ENCODE measurements around the gene CLOCK. TPM values are rescaled to one million over a fixed set of nuclear protein-coding genes. Genes with fewer than 3 reads are reported as not detected.

The CLOCK gene
- total and polyA plus RNA-seq, 5 donors from 2014 or later: 4.6 to 16.6 (median 7.9) TPM

DNA sequence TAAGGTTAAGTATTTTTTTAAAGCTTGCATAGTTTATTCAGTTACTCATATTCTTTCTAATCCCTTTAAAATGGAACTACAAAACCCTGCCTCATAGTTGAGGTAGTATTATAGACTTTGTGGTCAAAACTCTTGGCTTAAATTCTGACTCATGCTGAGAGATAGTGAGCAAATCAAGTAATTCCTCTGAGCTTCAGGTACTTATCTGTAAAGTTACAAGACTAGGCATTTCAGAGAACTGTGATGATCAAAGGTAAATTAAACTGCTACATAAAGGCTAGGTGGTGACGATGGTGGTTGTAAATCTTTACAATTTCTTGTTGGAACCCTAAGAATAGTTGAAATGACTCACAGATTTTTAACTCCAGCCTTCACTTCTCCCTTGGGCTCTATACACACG is 3.2 kb upstream of the CLOCK start:
- H3K9me3 ChIP-seq (ENCODE audit: control insufficient read depth in 2 of 2, low read length in 2 of 2): no peaks in the 10 kb centered on the region
- peaks cover 3% of the 10 kb centered on the region for H3K27me3 ChIP-seq (ENCODE audit: control insufficient read depth, insufficient read depth, low read length)
- peaks cover 14 to 23% (median 21%) of the 10 kb centered on the region in 4 donors for H3K4me1 Mint-ChIP-seq
- peak overlapping the region in 2 of 4 donors; percentile 13 to 98 for H3K4me3 Mint-ChIP-seq
- no peaks in the 10 kb centered on the region for H3K9me3 Mint-ChIP-seq
- no peaks in the 10 kb centered on the region for H3K36me3 Mint-ChIP-seq
- peak in 1 of 3 donors; percentile 49 for DNase-seq
- no peak for ATAC-seq (ENCODE audit: low read depth in 2 of 2)
- H3K27ac Mint-ChIP-seq: no peak overlapping the region
- H3K36me3 ChIP-seq (ENCODE audit: control insufficient read depth, insufficient read depth, low read length): no peaks in the 10 kb centered on the region
- H3K27me3 Mint-ChIP-seq: peaks cover 33% of the 10 kb centered on the region
- H3K27ac ChIP-seq (ENCODE audit: insufficient read depth, low read length, poor library complexity, severe bottlenecking): no peak overlapping the region
- H3K4me1 ChIP-seq (ENCODE audit: control insufficient read depth, insufficient read depth, low read length, poor library complexity, severe bottlenecking): peaks cover 14% of the 10 kb centered on the region
- no peak overlapping the region for H3K4me3 ChIP-seq (ENCODE audit: low read depth, low read length)

- H3K36me3 Mint-ChIP-seq: no peaks in the 10 kb centered on the region
- Histone ChIP-seq H3K27me3 (ENCODE audit: control insufficient read depth, insufficient read depth, low read length) (peaks cover 3% of the 10 kb centered on the region), H3K4me3 (ENCODE audit: low read depth, low read length) (peak overlapping the region; percentile 82), H3K36me3 (ENCODE audit: control insufficient read depth, insufficient read depth, low read length) (no peaks in the 10 kb centered on the region), H3K4me1 (ENCODE audit: control insufficient read depth, insufficient read depth, low read length, poor library complexity, severe bottlenecking) (peaks cover 24% of the 10 kb centered on the region), H3K9me3 (ENCODE audit: control insufficient read depth in 2 of 2, low read length in 2 of 2) (no peaks in the 10 kb centered on the region), H3K27ac (ENCODE audit: insufficient read depth, low read length, poor library complexity, severe bottlenecking) (no peak overlapping the region)
- no peak for DNase-seq
- peak overlapping the region in 2 of 3 donors; percentile 90 to 93 for H3K27ac Mint-ChIP-seq
- H3K9me3 Mint-ChIP-seq: no peaks in the 10 kb centered on the region
- peaks cover 24% of the 10 kb centered on the region for H3K27me3 Mint-ChIP-seq
- peaks cover 31 to 42% (median 39%) of the 10 kb centered on the region in 4 donors for H3K4me1 Mint-ChIP-seq
- ATAC-seq (ENCODE audit: low read depth in 2 of 2): no peak
- peak overlapping the region; percentile 91 to 98 (median 95) for H3K4me3 Mint-ChIP-seq
Measured at GRCh38 chr4:55547918-55548317, 1.2 kb upstream of the CLOCK start.

DNA sequence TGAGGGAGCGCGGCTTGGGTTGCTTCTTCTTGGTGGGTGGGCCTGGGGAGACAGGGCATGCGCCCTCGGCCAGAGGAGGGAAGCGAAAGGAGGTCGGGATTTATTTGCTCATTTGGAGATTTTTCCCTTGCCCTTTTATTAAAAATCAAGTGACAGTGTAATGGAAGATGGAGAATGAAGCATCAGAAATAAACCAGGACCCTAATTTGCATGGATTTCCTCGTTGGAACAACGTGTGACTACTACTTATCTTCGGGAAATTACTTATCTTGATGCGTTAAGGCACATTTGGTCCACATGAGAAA is 709 bp upstream of the CLOCK start:
- DNase-seq: no peak
- Mint-ChIP-seq H3K36me3 (no peaks in the 10 kb centered on the region), H3K27ac (peak overlapping the region; percentile 48 to 93 (median 90)), H3K27me3 (peaks cover 24% of the 10 kb centered on the region), H3K4me1 (peaks cover 33 to 45% (median 42%) of the 10 kb centered on the region in 4 donors), H3K4me3 (peak overlapping the region; percentile 91 to 98 (median 95)), H3K9me3 (no peaks in the 10 kb centered on the region)
- Histone ChIP-seq H3K4me1 (ENCODE audit: control insufficient read depth, insufficient read depth, low read length, poor library complexity, severe bottlenecking) (peaks cover 24% of the 10 kb centered on the region), H3K27me3 (ENCODE audit: control insufficient read depth, insufficient read depth, low read length) (no peaks in the 10 kb centered on the region), H3K4me3 (ENCODE audit: low read depth, low read length) (peak overlapping the region; percentile 82), H3K27ac (ENCODE audit: insufficient read depth, low read length, poor library complexity, severe bottlenecking) (peak overlapping the region; percentile 85), H3K9me3 (ENCODE audit: control insufficient read depth in 2 of 2, low read length in 2 of 2) (no peaks in the 10 kb centered on the region), H3K36me3 (ENCODE audit: control insufficient read depth, insufficient read depth, low read length) (no peaks in the 10 kb centered on the region)
- ATAC-seq (ENCODE audit: low read depth in 2 of 2): no peak

GRCh38 chr4:55546506-55546755 is 278 bp downstream of the CLOCK start:
- H3K4me3 ChIP-seq (ENCODE audit: low read depth, low read length): no peak overlapping the region
- H3K4me3 Mint-ChIP-seq: peak overlapping the region; percentile 91 to 98 (median 95)
- no peaks in the 10 kb centered on the region for H3K27me3 ChIP-seq (ENCODE audit: control insufficient read depth, insufficient read depth, low read length)
- H3K4me1 Mint-ChIP-seq: peaks cover 38 to 53% (median 47%) of the 10 kb centered on the region in 4 donors
- no peak overlapping the region for H3K27ac Mint-ChIP-seq
- H3K9me3 ChIP-seq (ENCODE audit: control insufficient read depth in 2 of 2, low read length in 2 of 2): no peaks in the 10 kb centered on the region
- H3K4me1 ChIP-seq (ENCODE audit: control insufficient read depth, insufficient read depth, low read length, poor library complexity, severe bottlenecking): peaks cover 27% of the 10 kb centered on the region
- no peaks in the 10 kb centered on the region for H3K9me3 Mint-ChIP-seq
- peak overlapping the region; percentile 85 for H3K27ac ChIP-seq (ENCODE audit: insufficient read depth, low read length, poor library complexity, severe bottlenecking)
- no peaks in the 10 kb centered on the region for H3K36me3 Mint-ChIP-seq
- DNase-seq (no peak), ATAC-seq (ENCODE audit: low read depth in 2 of 2) (peak in 1 of 2 donors; percentile 61)
- peaks cover 24% of the 10 kb centered on the region for H3K27me3 Mint-ChIP-seq
- no peaks in the 10 kb centered on the region for H3K36me3 ChIP-seq (ENCODE audit: control insufficient read depth, insufficient read depth, low read length)

DNA sequence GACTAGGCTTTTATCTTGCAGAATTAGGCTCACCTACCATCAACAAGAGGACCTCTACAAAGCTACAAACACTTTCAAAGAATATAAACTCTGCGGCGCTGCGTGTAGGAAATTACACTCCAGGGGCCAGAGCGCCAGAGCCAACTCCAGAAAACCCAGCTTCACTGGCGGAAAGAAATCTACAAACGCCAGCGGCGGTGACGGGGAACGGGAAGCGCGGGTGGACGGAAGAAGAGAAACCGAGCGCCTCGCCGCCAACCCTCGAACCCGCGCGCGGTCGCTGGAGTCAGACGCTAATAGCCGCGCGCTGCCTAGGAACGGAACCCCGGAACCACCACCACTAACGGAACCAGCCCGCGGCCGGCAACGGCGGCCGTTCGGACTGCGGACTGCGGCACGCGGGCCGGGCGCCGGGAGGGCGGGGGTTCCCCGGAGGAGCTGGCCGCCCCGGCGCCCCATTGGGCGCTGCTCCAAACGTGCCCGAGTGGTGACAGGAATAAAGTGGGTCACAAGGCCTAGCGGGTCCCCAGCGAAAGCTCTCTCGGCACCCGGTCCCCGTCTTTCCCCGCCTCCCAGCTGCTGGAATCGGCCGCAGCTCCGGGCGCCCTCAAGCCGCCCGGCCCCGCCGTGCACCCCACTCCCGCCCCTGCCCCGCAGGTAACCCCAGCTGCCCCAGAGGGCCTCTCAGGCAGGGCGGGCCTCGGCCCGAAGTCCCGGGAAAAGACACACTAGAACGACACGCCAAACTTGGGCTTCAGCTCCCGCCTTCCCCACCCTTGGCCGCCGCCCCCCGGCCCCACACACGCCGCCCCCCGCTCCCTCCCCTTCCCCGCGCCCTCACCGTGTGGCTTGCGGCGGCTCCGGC is 836 bp downstream of the CLOCK start:
- Histone ChIP-seq H3K27me3 (ENCODE audit: control insufficient read depth, insufficient read depth, low read length) (no peaks in the 10 kb centered on the region), H3K27ac (ENCODE audit: insufficient read depth, low read length, poor library complexity, severe bottlenecking) (peak overlapping the region; percentile 85), H3K36me3 (ENCODE audit: control insufficient read depth, insufficient read depth, low read length) (no peaks in the 10 kb centered on the region), H3K4me3 (ENCODE audit: low read depth, low read length) (peak overlapping the region; percentile 78), H3K4me1 (ENCODE audit: control insufficient read depth, insufficient read depth, low read length, poor library complexity, severe bottlenecking) (peaks cover 31% of the 10 kb centered on the region), H3K9me3 (ENCODE audit: control insufficient read depth in 2 of 2, low read length in 2 of 2) (no peaks in the 10 kb centered on the region)
- H3K4me1 Mint-ChIP-seq: peaks cover 40 to 57% (median 51%) of the 10 kb centered on the region in 4 donors
- ATAC-seq (ENCODE audit: low read depth in 2 of 2) (peak; percentile 38 to 42), DNase-seq (peak; percentile 61 to 63 (median 62))
- no peaks in the 10 kb centered on the region for H3K36me3 Mint-ChIP-seq
- H3K9me3 Mint-ChIP-seq: no peaks in the 10 kb centered on the region
- peak overlapping the region; percentile 98 to 99 (median 98) for H3K4me3 Mint-ChIP-seq
- H3K27ac Mint-ChIP-seq: peak overlapping the region; percentile 93 to 94 (median 93)
- peaks cover 24% of the 10 kb centered on the region for H3K27me3 Mint-ChIP-seq

DNA sequence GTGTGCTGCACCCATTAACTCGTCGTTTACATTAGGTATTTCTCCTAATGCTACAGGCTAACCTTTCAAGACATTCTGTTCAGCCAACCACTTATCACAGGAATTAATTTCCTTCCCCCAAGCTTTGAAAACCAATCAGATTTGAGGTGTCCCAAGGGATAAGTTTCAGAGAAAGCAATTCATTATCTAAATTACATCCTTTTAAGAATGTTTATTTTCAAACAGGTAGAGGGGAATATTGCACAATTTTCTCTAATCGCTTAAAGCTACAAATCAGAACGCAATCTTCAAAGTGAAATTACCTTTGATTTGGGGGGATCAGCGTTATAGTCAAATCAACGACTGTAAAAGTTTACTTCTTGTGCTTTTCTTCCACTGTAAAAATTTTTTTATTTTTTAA is 1.6 kb downstream of the CLOCK start:
- H3K4me1 Mint-ChIP-seq: peaks cover 42 to 62% (median 51%) of the 10 kb centered on the region in 4 donors
- Histone ChIP-seq H3K27ac (ENCODE audit: insufficient read depth, low read length, poor library complexity, severe bottlenecking) (peak overlapping the region; percentile 85), H3K27me3 (ENCODE audit: control insufficient read depth, insufficient read depth, low read length) (no peaks in the 10 kb centered on the region), H3K4me1 (ENCODE audit: control insufficient read depth, insufficient read depth, low read length, poor library complexity, severe bottlenecking) (peaks cover 31% of the 10 kb centered on the region), H3K4me3 (ENCODE audit: low read depth, low read length) (peak overlapping the region; percentile 78), H3K36me3 (ENCODE audit: control insufficient read depth, insufficient read depth, low read length) (no peaks in the 10 kb centered on the region), H3K9me3 (ENCODE audit: control insufficient read depth in 2 of 2, low read length in 2 of 2) (no peaks in the 10 kb centered on the region)
- H3K4me3 Mint-ChIP-seq: peak overlapping the region; percentile 98 to 99 (median 98)
- H3K27ac Mint-ChIP-seq: peak overlapping the region in 2 of 3 donors; percentile 93 to 94
- DNase-seq: no peak
- H3K36me3 Mint-ChIP-seq: peaks cover 3% of the 10 kb centered on the region
- ATAC-seq (ENCODE audit: low read depth in 2 of 2): no peak
- no peaks in the 10 kb centered on the region for H3K9me3 Mint-ChIP-seq
- H3K27me3 Mint-ChIP-seq: peaks cover 24% of the 10 kb centered on the region

- ATAC-seq (ENCODE audit: low read depth in 2 of 2): no peak
- peak overlapping the region in 2 of 3 donors; percentile 49 to 82 for H3K27ac Mint-ChIP-seq
- Histone ChIP-seq H3K27me3 (ENCODE audit: control insufficient read depth, insufficient read depth, low read length) (no peaks in the 10 kb centered on the region), H3K4me1 (ENCODE audit: control insufficient read depth, insufficient read depth, low read length, poor library complexity, severe bottlenecking) (peaks cover 36% of the 10 kb centered on the region), H3K4me3 (ENCODE audit: low read depth, low read length) (peak overlapping the region; percentile 78), H3K27ac (ENCODE audit: insufficient read depth, low read length, poor library complexity, severe bottlenecking) (no peak overlapping the region), H3K36me3 (ENCODE audit: control insufficient read depth, insufficient read depth, low read length) (no peaks in the 10 kb centered on the region), H3K9me3 (ENCODE audit: control insufficient read depth in 2 of 2, low read length in 2 of 2) (no peaks in the 10 kb centered on the region)
- peaks cover 3% of the 10 kb centered on the region for H3K36me3 Mint-ChIP-seq
- H3K4me1 Mint-ChIP-seq: peaks cover 37 to 73% (median 54%) of the 10 kb centered on the region in 4 donors
- DNase-seq: peak in 1 of 3 donors; percentile 11
- H3K4me3 Mint-ChIP-seq: peak overlapping the region in 2 of 4 donors; percentile 86 to 98
- peaks cover 20% of the 10 kb centered on the region for H3K27me3 Mint-ChIP-seq
- H3K9me3 Mint-ChIP-seq: no peaks in the 10 kb centered on the region
Measured at GRCh38 chr4:55543858-55544257, 2.9 kb downstream of the CLOCK start.

GRCh38 chr4:55540271-55540670 is 6.4 kb downstream of the CLOCK start:
- H3K9me3 Mint-ChIP-seq: peaks cover 0 to 1% (median 0%) of the 10 kb centered on the region in 7 donors
- no peak for ATAC-seq (ENCODE audit: low read depth in 2 of 2)
- Histone ChIP-seq H3K4me3 (ENCODE audit: low read depth, low read length) (no peak overlapping the region), H3K36me3 (ENCODE audit: control insufficient read depth, insufficient read depth, low read length) (no peaks in the 10 kb centered on the region), H3K27me3 (ENCODE audit: control insufficient read depth, insufficient read depth, low read length) (no peaks in the 10 kb centered on the region), H3K4me1 (ENCODE audit: control insufficient read depth, insufficient read depth, low read length, poor library complexity, severe bottlenecking) (peaks cover 45% of the 10 kb centered on the region), H3K9me3 (ENCODE audit: control insufficient read depth in 2 of 2, low read length in 2 of 2) (no peaks in the 10 kb centered on the region), H3K27ac (ENCODE audit: insufficient read depth, low read length, poor library complexity, severe bottlenecking) (no peak overlapping the region)
- H3K27ac Mint-ChIP-seq: peak overlapping the region in 2 of 3 donors; percentile 49 to 70
- peaks cover 2% of the 10 kb centered on the region for H3K27me3 Mint-ChIP-seq
- H3K36me3 Mint-ChIP-seq: peaks cover 14% of the 10 kb centered on the region
- no peak for DNase-seq
- H3K4me3 Mint-ChIP-seq: peak overlapping the region in 1 of 4 donors; percentile 80
- peaks cover 48 to 83% (median 64%) of the 10 kb centered on the region in 4 donors for H3K4me1 Mint-ChIP-seq
